Tibial nerve (tissue), 4 donors: ENCODE data around the gene NSG2. TPM values are rescaled to one million over a fixed set of nuclear protein-coding genes. Genes with fewer than 3 reads are reported as not detected.

Experiments
- DNase-seq, 2 donors: peaks; one replicate each; pipeline ENCODE4 v3.0.0-alpha.2; 2019; ENCODE audit warnings: low spot score in 2 of 2
- H3K27ac ChIP-seq, 4 donors: fragments of 200-600 bp; sonication (generic) in 3 of 4; one replicate each; pipeline ENCODE4 v1.5.1; 2017 to 2019; ENCODE audit warnings: mild to moderate bottlenecking in 1 of 4
- H3K27me3 ChIP-seq, 2 donors: fragments of 200-600 bp; sonication (generic) in 1 of 2; one replicate each; pipeline versions ENCODE4 v1.5.1 to v1.6.0; 2017 to 2019
- H3K36me3 ChIP-seq, 3 donors: fragments of 200-600 bp; sonication (generic); one replicate each; pipeline ENCODE4 v1.5.1; 2018 to 2019
- H3K4me1 ChIP-seq, 4 donors: fragments of 200-600 bp; sonication (generic) in 3 of 4; one replicate each; pipeline ENCODE4 v1.5.1; 2017 to 2019
- H3K4me3 ChIP-seq, 4 donors: fragments of 200-600 bp; sonication (generic) in 3 of 4; one replicate each; pipeline ENCODE4 v1.5.1; 2017 to 2019; ENCODE audit warnings: mild to moderate bottlenecking in 1 of 4, moderate library complexity in 1 of 4
- H3K9me3 ChIP-seq, 4 donors: fragments of 200-600 bp; sonication (generic) in 3 of 4; one replicate each; pipeline ENCODE4 v1.5.1; 2017 to 2019
- CTCF ChIP-seq, 5 experiments: fragments of 200-600 bp in 3 of 5; fragments of 450-650 bp in 2 of 5; sonication (generic) in 3 of 5; IDR thresholded peaks; one replicate each; pipeline ENCODE4 v1.5.1; 2016 to 2019; ENCODE audit warnings: antibody characterized with exemption in 5 of 5, mild to moderate bottlenecking in 3 of 5, moderate library complexity in 2 of 5
- EP300 ChIP-seq, 2 donors: sonication (generic); formaldehyde crosslinking; IDR thresholded peaks; one replicate each; pipeline ENCODE4 v1.6.1; 2017; ENCODE audit warnings: antibody characterized with exemption in 2 of 2, mild to moderate bottlenecking in 1 of 2
- POLR2A ChIP-seq, 2 donors: fragments of 450-650 bp; IDR thresholded peaks; one replicate each; pipeline ENCODE4 v1.6.1; 2017; ENCODE audit warnings: antibody characterized with exemption in 2 of 2, mild to moderate bottlenecking in 2 of 2, moderate library complexity in 2 of 2
- WGBS, 2 donors: methylation state at CpG; one replicate each; pipeline ENCODE4 v1.1.5; 2018; 5-methylcytosine and 5-hydroxymethylcytosine counted together
- total RNA-seq, 4 donors: library from RNA; depleted of rRNA; stranded (reverse); fragments of >200 nt; gene quantifications; one replicate each; pipeline ENCODE4 v1.1.0, GENCODE V29; 2016

NSG2 gene
- total RNA-seq, 4 donors from 2014 or later = not detected

- no peak overlapping the region for H3K4me3 ChIP-seq
- no peak overlapping the region for H3K27ac ChIP-seq
- 75 to 84% methylated on average over 3 of the region's 3 CpGs for WGBS, 2 donors
- H3K9me3 ChIP-seq = peaks cover 0 to 1% (median 0%) of the 10 kb centered on the region in 4 donors
- TF ChIP-seq EP300 (IDR thresholded peaks at IDR 0.05) (no peak), CTCF (IDR thresholded peaks at IDR 0.05) (no peak), POLR2A (IDR thresholded peaks at IDR 0.05) (no peak)
- no peaks in the 10 kb centered on the region for H3K4me1 ChIP-seq
- no peak for DNase-seq
- H3K36me3 ChIP-seq = no peaks in the 10 kb centered on the region
- H3K27me3 ChIP-seq = no peaks in the 10 kb centered on the region
Measured at GRCh38 chr5:174149426-174149825, 103.9 kb downstream of the NSG2 start.

- peaks cover 0 to 7% (median 0%) of the 10 kb centered on the region in 4 donors for H3K9me3 ChIP-seq
- H3K4me1 ChIP-seq = no peaks in the 10 kb centered on the region
- H3K27me3 ChIP-seq = no peaks in the 10 kb centered on the region
- 78 to 89% methylated on average over 6 of the region's 6 CpGs for WGBS, 2 donors
- H3K4me3 ChIP-seq = no peak overlapping the region
- DNase-seq = no peak
- no peak for TF ChIP-seq POLR2A (IDR thresholded peaks at IDR 0.05)
- no peak for TF ChIP-seq CTCF (IDR thresholded peaks at IDR 0.05)
- TF ChIP-seq EP300 (IDR thresholded peaks at IDR 0.05) = no peak
- no peaks in the 10 kb centered on the region for H3K36me3 ChIP-seq
- no peak overlapping the region for H3K27ac ChIP-seq
Measured at GRCh38 chr5:174149989-174150388, 104.5 kb downstream of the NSG2 start.

GRCh38 chr5:174151599-174152181 is 106.2 kb downstream of the NSG2 start:
- 56 to 57% methylated on average over 3 of the region's 3 CpGs for WGBS, 2 donors
- Histone ChIP-seq H3K9me3 (peaks cover 0 to 14% (median 2%) of the 10 kb centered on the region in 4 donors), H3K4me3 (no peak overlapping the region), H3K36me3 (no peaks in the 10 kb centered on the region), H3K4me1 (no peaks in the 10 kb centered on the region), H3K27ac (no peak overlapping the region), H3K27me3 (no peaks in the 10 kb centered on the region)
- no peak for DNase-seq
- TF ChIP-seq EP300 (IDR thresholded peaks at IDR 0.05) (no peak), CTCF (IDR thresholded peaks at IDR 0.05) (no peak), POLR2A (IDR thresholded peaks at IDR 0.05) (no peak)

- WGBS, 2 donors = 83 to 85% methylated on average over 1 of the region's 1 CpG
- Histone ChIP-seq H3K27ac (no peak overlapping the region), H3K9me3 (peaks cover 0 to 18% (median 2%) of the 10 kb centered on the region in 4 donors), H3K4me3 (no peak overlapping the region), H3K36me3 (no peaks in the 10 kb centered on the region), H3K4me1 (no peaks in the 10 kb centered on the region), H3K27me3 (no peaks in the 10 kb centered on the region)
- DNase-seq = no peak
- TF ChIP-seq CTCF (IDR thresholded peaks at IDR 0.05) = no peak
- no peak for TF ChIP-seq EP300 (IDR thresholded peaks at IDR 0.05)
- TF ChIP-seq POLR2A (IDR thresholded peaks at IDR 0.05) = no peak
Measured at GRCh38 chr5:174154559-174154958, 109.1 kb downstream of the NSG2 start.

- no peak overlapping the region for H3K4me3 ChIP-seq
- WGBS, 2 donors = 57 to 58% methylated on average over 1 of the region's 1 CpG
- H3K9me3 ChIP-seq = peaks cover 0 to 18% (median 2%) of the 10 kb centered on the region in 4 donors
- H3K27ac ChIP-seq = no peak overlapping the region
- no peaks in the 10 kb centered on the region for H3K27me3 ChIP-seq
- no peaks in the 10 kb centered on the region for H3K36me3 ChIP-seq
- no peaks in the 10 kb centered on the region for H3K4me1 ChIP-seq
- TF ChIP-seq POLR2A (IDR thresholded peaks at IDR 0.05) (no peak), EP300 (IDR thresholded peaks at IDR 0.05) (no peak), CTCF (IDR thresholded peaks at IDR 0.05) (no peak)
- no peak for DNase-seq
Measured at GRCh38 chr5:174155281-174155680, 109.8 kb downstream of the NSG2 start.
